Measurements from ENCODE around the gene PHF20.
"Not testable (repeated sequence)": the region's sequence is repeated elsewhere in the genome, so short reads cannot be mapped to it uniquely, and the experiment has no call there.

Gene PHF20

GRCh38 chr20:35893942-35894341 is 122.1 kb downstream of the PHF20 start:
- DNase-seq (ENCODE audit: insufficient read length, low spot score) = no peak
- FAIRE-seq = no peak
- no peak for TF ChIP-seq CTCF (IDR thresholded peaks at IDR 0.05; ENCODE audit: insufficient read depth, missing control alignments)

GRCh38 chr20:35895516-35895915 is 123.7 kb downstream of the PHF20 start:
- not testable (repeated sequence) for DNase-seq (ENCODE audit: insufficient read length, low spot score); FAIRE-seq

GRCh38 chr20:35899064-35899463 is 127.2 kb downstream of the PHF20 start:
- no peak for FAIRE-seq
- DNase-seq (ENCODE audit: insufficient read length, low spot score) = no peak
- TF ChIP-seq CTCF (IDR thresholded peaks at IDR 0.05; ENCODE audit: insufficient read depth, missing control alignments) = no peak

DNA sequence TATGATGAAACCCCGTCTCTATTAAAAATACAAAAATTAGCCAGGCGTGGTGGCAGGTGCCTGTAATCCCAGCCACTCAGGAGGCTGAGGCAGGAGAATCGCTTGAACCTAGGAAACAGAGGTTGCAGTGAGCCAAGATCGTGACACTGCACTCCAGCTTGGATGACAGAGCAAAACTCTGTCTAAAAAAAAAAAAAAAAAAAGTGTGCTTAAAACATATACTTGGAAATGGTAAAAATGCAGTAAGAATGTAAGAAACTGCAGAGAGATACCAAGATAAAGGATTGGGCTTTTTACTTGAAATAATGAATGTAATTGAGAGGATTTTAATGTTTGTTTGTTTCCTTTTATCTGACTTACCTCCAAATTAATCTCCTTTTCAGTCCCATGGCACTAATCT is 129.4 kb downstream of the PHF20 start:
- not testable (repeated sequence) for FAIRE-seq; DNase-seq (ENCODE audit: insufficient read length, low spot score)

- peak; percentile 24 for DNase-seq (ENCODE audit: insufficient read length, low spot score)
- no peak for TF ChIP-seq CTCF (IDR thresholded peaks at IDR 0.05; ENCODE audit: insufficient read depth, missing control alignments)
- FAIRE-seq = peak; percentile 78
Measured at GRCh38 chr20:35901678-35902544, 130.1 kb downstream of the PHF20 start.

GRCh38 chr20:35902545-35902941 is 130.7 kb downstream of the PHF20 start:
- DNase-seq (ENCODE audit: insufficient read length, low spot score) (no peak), FAIRE-seq (no peak)
- TF ChIP-seq CTCF (IDR thresholded peaks at IDR 0.05; ENCODE audit: insufficient read depth, missing control alignments) = no peak

DNA sequence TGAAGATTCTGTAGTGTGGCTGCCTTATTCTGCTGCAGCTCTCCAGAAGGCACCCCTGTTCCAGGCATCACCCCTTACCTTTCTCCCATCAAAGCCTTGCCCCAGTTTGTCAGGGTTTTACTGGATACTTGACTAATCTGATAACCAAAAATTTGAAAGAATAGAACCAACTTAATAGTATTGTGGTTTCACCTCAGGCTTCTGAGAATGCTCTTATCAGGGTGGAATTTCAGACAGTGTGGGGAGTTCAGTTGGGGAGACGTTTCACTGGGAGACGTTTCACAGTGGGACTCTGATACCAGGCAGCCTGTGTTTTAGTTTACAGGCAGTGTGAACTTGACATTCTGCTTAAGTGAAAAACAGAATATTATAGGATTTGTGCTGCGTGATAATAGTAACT is 132.0 kb downstream of the PHF20 start:
- FAIRE-seq (no peak), DNase-seq (ENCODE audit: insufficient read length, low spot score) (no peak)
- TF ChIP-seq CTCF (IDR thresholded peaks at IDR 0.05; ENCODE audit: insufficient read depth, missing control alignments) = no peak

DNA sequence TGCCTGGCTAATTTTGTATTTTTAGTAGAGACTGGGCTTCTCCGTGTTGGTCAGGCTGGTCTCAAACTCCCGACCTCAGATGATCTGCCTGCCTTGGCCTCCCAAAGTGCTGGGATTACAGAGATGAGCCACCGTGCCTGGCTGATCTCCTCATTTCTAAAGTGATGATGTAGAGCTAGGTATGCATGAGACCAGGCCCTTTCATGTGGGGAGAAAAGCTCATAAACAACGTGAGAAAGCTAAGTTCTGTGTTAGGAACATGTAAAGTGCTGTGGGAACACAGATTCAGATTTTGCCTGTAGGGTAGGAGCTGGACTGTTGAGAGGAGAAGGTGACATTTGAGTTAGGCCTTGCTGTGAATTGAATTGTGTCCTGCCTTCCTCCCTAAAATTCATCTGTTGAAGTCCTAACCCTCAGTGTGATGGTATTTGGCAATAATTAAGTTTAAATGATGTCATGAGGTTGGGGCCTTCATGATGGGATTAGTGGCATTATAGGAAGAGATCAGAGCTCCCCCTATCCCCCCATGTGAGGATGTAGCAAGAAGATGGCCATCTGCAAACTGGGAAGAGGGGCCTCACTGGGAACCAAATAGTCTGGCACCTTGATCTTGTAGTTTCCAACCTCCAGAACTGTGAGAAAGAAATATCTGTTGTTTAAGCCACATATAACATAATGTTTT is 133.3 kb downstream of the PHF20 start:
- no peak for TF ChIP-seq CTCF (IDR thresholded peaks at IDR 0.05; ENCODE audit: insufficient read depth, missing control alignments)
- no peak for DNase-seq (ENCODE audit: insufficient read length, low spot score)
- no peak for FAIRE-seq
